ENCODE measurements around the gene ARHGDIG.

DNA sequence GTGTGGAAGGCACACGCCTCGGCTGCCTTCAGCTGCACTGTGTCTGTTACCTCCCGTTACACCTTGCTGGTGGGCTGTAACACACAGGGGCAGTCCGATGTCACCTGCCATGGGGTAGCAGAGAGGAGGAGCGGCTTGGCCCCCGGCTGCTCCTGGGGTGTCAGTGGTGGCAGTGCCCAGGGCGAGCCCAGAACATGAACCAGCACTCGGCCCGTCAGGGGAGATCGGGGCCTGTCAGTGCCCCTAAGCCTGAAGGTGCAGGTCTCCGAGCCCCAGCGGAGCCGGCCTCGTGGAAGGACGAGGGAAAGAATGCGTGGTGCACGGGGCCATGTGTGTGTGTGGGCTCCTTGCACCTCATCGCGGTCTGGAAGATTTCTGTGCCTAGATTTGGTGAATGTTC, 20.1 kb upstream of the ARHGDIG start:
- TF ChIP-seq POLR2AphosphoS5 (IDR thresholded peaks at IDR 0.05; ENCODE audit: low read depth, low read length): no peak
- no peak for TF ChIP-seq POU2F2 (IDR thresholded peaks at IDR 0.05; ENCODE audit: low read depth, low read length)
- TF ChIP-seq POLR2A (IDR thresholded peaks at IDR 0.05; ENCODE audit: low read depth, low read length): no peak
